Measurements from ENCODE around the gene S100A13. TPM values are rescaled to one million over a fixed set of nuclear protein-coding genes. Genes with fewer than 3 reads are reported as not detected.

S100A13 gene
- total and polyA plus RNA-seq, 9 of the 15 experiments (the other 6 are each of a cell fraction or from before 2014, with no cell fraction given), result 41.9 to 129 (median 58.0) TPM

DNA sequence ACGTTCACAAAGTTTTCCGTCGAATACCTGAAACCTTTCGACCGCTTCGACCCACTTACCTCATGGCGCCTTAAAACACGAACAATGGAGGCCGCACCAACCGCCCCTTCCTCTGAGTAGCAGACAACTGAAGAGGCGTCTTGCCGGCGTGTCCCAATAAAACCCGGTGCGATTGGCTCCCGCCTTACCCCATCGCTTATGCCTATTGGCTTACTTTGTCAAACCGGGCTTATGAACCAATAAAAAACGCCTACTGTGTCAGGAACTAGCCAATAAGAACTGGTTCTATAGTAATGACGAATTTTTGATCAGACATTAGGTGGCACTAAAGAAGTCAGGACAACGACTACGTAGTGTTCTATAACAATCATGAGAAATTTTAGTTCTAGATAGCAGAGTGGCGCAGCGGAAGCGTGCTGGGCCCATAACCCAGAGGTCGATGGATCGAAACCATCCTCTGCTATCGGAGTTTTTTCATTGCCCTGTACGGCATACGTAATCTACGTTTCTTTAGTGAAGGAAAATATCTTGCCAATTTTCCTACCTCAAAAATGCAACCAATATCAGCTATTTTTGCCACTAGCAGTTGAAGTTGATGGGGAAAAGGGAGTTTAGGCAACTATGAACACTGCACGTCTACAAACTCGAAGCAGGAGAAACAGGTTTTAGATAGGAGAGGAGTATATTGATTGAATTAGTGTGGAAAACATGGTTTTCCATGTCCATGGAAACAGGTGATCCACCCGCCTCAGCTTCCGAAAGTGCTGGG, 43.7 kb upstream of the S100A13 start, which contains the start of gene ILF2 (continued):
- TF ChIP-seq, protein P1, sequence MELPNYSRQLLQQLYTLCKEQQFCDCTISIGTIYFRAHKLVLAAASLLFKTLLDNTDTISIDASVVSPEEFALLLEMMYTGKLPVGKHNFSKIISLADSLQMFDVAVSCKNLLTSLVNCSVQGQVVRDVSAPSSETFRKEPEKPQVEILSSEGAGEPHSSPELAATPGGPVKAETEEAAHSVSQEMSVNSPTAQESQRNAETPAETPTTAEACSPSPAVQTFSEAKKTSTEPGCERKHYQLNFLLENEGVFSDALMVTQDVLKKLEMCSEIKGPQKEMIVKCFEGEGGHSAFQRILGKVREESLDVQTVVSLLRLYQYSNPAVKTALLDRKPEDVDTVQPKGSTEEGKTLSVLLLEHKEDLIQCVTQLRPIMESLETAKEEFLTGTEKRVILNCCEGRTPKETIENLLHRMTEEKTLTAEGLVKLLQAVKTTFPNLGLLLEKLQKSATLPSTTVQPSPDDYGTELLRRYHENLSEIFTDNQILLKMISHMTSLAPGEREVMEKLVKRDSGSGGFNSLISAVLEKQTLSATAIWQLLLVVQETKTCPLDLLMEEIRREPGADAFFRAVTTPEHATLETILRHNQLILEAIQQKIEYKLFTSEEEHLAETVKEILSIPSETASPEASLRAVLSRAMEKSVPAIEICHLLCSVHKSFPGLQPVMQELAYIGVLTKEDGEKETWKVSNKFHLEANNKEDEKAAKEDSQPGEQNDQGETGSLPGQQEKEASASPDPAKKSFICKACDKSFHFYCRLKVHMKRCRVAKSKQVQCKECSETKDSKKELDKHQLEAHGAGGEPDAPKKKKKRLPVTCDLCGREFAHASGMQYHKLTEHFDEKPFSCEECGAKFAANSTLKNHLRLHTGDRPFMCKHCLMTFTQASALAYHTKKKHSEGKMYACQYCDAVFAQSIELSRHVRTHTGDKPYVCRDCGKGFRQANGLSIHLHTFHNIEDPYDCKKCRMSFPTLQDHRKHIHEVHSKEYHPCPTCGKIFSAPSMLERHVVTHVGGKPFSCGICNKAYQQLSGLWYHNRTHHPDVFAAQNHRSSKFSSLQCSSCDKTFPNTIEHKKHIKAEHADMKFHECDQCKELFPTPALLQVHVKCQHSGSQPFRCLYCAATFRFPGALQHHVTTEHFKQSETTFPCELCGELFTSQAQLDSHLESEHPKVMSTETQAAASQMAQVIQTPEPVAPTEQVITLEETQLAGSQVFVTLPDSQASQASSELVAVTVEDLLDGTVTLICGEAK (IDR thresholded peaks at IDR 0.05), result peak; percentile 91
- TF ChIP-seq, protein P1 (CRISPR knock-in tag; IDR thresholded peaks at IDR 0.05), result no peak
- no peak for TF ChIP-seq TOE1 (IDR thresholded peaks at IDR 0.05; ENCODE audit: borderline replicate concordance)
- no peak for TF ChIP-seq TOE1 (CRISPR knock-in tag; IDR thresholded peaks at IDR 0.05; ENCODE audit: borderline replicate concordance, low read depth)
- TF ChIP-seq, protein P2, sequence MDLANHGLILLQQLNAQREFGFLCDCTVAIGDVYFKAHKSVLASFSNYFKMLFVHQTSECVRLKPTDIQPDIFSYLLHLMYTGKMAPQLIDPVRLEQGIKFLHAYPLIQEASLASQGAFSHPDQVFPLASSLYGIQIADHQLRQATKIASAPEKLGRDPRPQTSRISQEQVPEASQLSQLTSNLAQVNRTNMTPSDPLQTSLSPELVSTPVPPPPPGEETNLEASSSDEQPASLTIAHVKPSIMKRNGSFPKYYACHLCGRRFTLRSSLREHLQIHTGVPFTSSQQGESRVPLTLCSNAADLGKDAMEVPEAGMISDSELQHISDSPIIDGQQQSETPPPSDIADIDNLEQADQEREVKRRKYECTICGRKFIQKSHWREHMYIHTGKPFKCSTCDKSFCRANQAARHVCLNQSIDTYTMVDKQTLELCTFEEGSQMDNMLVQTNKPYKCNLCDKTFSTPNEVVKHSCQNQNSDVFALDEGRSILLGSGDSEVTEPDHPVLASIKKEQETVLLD (IDR thresholded peaks at IDR 0.05), result 0 out of 2 replicates have a peak, but pooled peaks have one; percentile 64
- TF ChIP-seq MXI1 (IDR thresholded peaks at IDR 0.05; ENCODE audit: low read depth, low read length), result peak; percentile 32; the same call in 1 of the 2 replicates
- TF ChIP-seq GABPA (tag; conservative IDR thresholded peaks at IDR 0.05; ENCODE audit: low read depth), result peak; percentile 64
- TF ChIP-seq ZFP36 (IDR thresholded peaks at IDR 0.05; ENCODE audit: low read depth, low read length, partially characterized antibody), result peak; percentile 9
- no peak for TF ChIP-seq SIRT6 (IDR thresholded peaks at IDR 0.05; ENCODE audit: low read depth, low read length)
- no peak for TF ChIP-seq PHF21A (IDR thresholded peaks at IDR 0.05; ENCODE audit: borderline replicate concordance, low read depth)
- TF ChIP-seq CREM (IDR thresholded peaks at IDR 0.05; ENCODE audit: low read depth), result peak; percentile 87
- no peak for TF ChIP-seq NONO (IDR thresholded peaks at IDR 0.05; ENCODE audit: low read depth in 2 of 2, low read length in 1 of 2)
- TF ChIP-seq HIVEP1 (CRISPR knock-in tag; IDR thresholded peaks at IDR 0.05), result no peak
- TF ChIP-seq, protein P3, sequence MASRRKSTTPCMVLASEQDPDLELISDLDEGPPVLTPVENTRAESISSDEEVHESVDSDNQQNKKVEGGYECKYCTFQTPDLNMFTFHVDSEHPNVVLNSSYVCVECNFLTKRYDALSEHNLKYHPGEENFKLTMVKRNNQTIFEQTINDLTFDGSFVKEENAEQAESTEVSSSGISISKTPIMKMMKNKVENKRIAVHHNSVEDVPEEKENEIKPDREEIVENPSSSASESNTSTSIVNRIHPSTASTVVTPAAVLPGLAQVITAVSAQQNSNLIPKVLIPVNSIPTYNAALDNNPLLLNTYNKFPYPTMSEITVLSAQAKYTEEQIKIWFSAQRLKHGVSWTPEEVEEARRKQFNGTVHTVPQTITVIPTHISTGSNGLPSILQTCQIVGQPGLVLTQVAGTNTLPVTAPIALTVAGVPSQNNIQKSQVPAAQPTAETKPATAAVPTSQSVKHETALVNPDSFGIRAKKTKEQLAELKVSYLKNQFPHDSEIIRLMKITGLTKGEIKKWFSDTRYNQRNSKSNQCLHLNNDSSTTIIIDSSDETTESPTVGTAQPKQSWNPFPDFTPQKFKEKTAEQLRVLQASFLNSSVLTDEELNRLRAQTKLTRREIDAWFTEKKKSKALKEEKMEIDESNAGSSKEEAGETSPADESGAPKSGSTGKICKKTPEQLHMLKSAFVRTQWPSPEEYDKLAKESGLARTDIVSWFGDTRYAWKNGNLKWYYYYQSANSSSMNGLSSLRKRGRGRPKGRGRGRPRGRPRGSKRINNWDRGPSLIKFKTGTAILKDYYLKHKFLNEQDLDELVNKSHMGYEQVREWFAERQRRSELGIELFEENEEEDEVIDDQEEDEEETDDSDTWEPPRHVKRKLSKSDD (conservative IDR thresholded peaks at IDR 0.05; ENCODE audit: low read length), result peak; percentile 60; the same call in 1 of the 2 replicates

All from K562 (cell line).